Large intestine (tissue), 3 donors: ENCODE measurements around the gene RREB1. TPM values are rescaled to one million over a fixed set of nuclear protein-coding genes. Genes with fewer than 3 reads are reported as not detected.

Experiments used
- DNase-seq, 2 donors: peaks; one replicate each; pipeline versions ENCODE4 v3.0.0 to v3.0.0-alpha.2; 2013
- H3K27ac ChIP-seq: one replicate; pipeline ENCODE4 v1.5.1; 2013; ENCODE audit warnings: low read length
- H3K27me3 ChIP-seq: 2 replicates; pipeline ENCODE4 v1.6.1; 2013; ENCODE audit warnings: low read length; ENCODE audit not compliant: control insufficient read depth, insufficient read depth
- H3K36me3 ChIP-seq: 2 replicates; pipeline ENCODE4 v1.6.1; 2013; ENCODE audit warnings: low read length; ENCODE audit not compliant: control insufficient read depth, insufficient read depth
- H3K4me1 ChIP-seq: one replicate; pipeline ENCODE4 v1.6.1; 2013; ENCODE audit warnings: low read length; ENCODE audit not compliant: control insufficient read depth, insufficient read depth
- H3K4me3 ChIP-seq: one replicate; pipeline ENCODE4 v1.5.1; 2013; ENCODE audit warnings: low read length
- H3K9me3 ChIP-seq: one replicate; pipeline ENCODE4 v1.6.1; 2013; ENCODE audit warnings: mild to moderate bottlenecking, low read depth, low read length, moderate library complexity; ENCODE audit not compliant: control insufficient read depth
- WGBS: methylation state at CpG from one replicate; pipeline ENCODE4 v1.1.5; 2013; ENCODE audit warnings: low lambda C conversion rate; ENCODE audit not compliant: insufficient coverage; 5-methylcytosine and 5-hydroxymethylcytosine counted together
- polyA plus RNA-seq: library from polyadenylated mRNA; unstranded; fragments of 120-200 nt; gene quantifications from one replicate; pipeline ENCODE4 v1.2.1, GENCODE V29; 2013

The RREB1 gene
- polyA plus RNA-seq, 1 donor, result 33.8 TPM

GRCh38 chr6:7144872-7145584 lies 37.3 kb downstream of the RREB1 start:
- Histone ChIP-seq H3K27me3 (no peaks in the 10 kb centered on the region), H3K9me3 (peaks cover 3% of the 10 kb centered on the region), H3K27ac (peak overlapping the region; percentile 81), H3K36me3 (no peaks in the 10 kb centered on the region), H3K4me3 (no peak overlapping the region), H3K4me1 (peaks cover 62% of the 10 kb centered on the region)
- DNase-seq, result peak in 1 of 2 donors; percentile 62
- 23% methylated on average over 2 of the region's 7 CpGs for WGBS

DNA sequence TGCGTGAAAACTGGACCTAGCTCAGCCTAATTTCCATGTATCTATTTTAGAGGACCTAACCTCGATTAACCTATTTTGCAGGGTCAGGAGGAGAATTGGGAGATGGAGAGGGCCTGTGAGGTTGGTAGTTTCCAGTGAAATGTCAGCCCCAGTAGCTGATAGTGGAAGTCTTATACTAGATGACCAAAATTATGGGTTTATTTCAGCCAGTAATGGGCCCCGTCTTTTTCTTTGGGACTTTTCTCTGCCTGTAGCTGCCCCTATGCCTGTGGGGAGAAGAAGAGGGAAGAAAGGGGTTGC lies 37.8 kb downstream of the RREB1 start:
- no peaks in the 10 kb centered on the region for H3K36me3 ChIP-seq
- no peak for DNase-seq
- H3K4me1 ChIP-seq, result peaks cover 60% of the 10 kb centered on the region
- peaks cover 3% of the 10 kb centered on the region for H3K9me3 ChIP-seq
- no peak overlapping the region for H3K4me3 ChIP-seq
- WGBS, result no CpG with 5 or more reads among the region's 3 CpGs
- H3K27ac ChIP-seq, result peak overlapping the region; percentile 81
- H3K27me3 ChIP-seq, result no peaks in the 10 kb centered on the region

DNA sequence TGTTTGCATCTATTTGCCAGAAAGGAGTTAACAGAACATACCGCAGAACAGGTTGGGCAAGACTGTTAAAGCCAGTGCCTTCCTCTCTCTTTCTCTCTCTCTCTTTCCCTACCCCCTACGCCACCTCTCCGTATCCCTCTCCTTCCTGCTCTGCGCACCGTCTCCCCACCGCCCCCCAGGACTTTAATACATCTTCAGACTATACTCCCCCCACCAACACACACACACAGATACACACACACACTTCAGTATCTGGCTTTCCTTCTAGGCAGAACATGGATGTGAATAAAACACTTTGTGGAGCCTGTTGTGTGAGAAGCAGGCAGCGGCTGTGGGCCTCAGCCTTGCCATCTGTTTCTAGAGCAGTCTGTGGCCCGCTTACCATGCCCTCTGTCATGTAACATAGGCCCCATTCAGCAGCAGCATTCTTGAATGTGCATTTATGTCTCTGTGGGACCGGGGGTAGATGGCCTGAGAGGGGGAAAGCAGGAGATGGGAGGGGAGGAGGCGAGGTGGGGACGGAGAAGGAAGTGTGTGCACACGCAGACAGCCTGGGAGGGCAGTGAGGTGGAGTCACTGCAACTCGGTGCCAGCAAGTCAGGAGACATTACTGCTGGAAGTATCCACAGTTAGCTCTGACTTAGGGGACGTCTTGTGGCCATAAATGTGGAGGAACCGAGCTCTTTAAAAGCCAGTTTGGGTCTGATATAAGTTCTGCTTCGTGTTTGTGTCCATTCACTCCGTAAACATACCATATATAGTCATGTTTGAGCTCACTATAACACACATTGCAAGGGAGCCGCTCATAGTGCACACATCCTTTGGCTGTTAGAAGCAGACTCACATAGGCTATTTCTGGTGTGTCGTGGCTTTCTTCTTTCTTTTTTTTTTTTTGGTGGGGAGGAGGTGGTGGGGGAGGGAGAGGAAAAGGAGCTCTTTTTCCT lies 38.4 kb downstream of the RREB1 start:
- Histone ChIP-seq H3K27ac (peak overlapping the region; percentile 81), H3K36me3 (no peaks in the 10 kb centered on the region), H3K4me3 (no peak overlapping the region), H3K27me3 (no peaks in the 10 kb centered on the region), H3K4me1 (peaks cover 65% of the 10 kb centered on the region), H3K9me3 (peaks cover 3% of the 10 kb centered on the region)
- DNase-seq, result peak in 1 of 2 donors; percentile 80
- WGBS, result 60% methylated on average over 1 of the region's 19 CpGs

- Histone ChIP-seq H3K36me3 (no peaks in the 10 kb centered on the region), H3K9me3 (peaks cover 2% of the 10 kb centered on the region), H3K4me1 (peaks cover 68% of the 10 kb centered on the region), H3K4me3 (no peak overlapping the region), H3K27ac (peak overlapping the region; percentile 81), H3K27me3 (no peaks in the 10 kb centered on the region)
- DNase-seq, result no peak
- WGBS, result 11% methylated on average over 1 of the region's 7 CpGs
These were observed 39.4 kb downstream of the RREB1 start for GRCh38 chr6:7147051-7147671.

GRCh38 chr6:7148100-7148822 lies 40.5 kb downstream of the RREB1 start:
- no CpG with 5 or more reads among the region's 5 CpGs for WGBS
- peak overlapping the region; percentile 81 for H3K27ac ChIP-seq
- DNase-seq, result no peak
- no peaks in the 10 kb centered on the region for H3K27me3 ChIP-seq
- H3K9me3 ChIP-seq, result no peaks in the 10 kb centered on the region
- peaks cover 63% of the 10 kb centered on the region for H3K4me1 ChIP-seq
- no peaks in the 10 kb centered on the region for H3K36me3 ChIP-seq
- H3K4me3 ChIP-seq, result no peak overlapping the region

DNA sequence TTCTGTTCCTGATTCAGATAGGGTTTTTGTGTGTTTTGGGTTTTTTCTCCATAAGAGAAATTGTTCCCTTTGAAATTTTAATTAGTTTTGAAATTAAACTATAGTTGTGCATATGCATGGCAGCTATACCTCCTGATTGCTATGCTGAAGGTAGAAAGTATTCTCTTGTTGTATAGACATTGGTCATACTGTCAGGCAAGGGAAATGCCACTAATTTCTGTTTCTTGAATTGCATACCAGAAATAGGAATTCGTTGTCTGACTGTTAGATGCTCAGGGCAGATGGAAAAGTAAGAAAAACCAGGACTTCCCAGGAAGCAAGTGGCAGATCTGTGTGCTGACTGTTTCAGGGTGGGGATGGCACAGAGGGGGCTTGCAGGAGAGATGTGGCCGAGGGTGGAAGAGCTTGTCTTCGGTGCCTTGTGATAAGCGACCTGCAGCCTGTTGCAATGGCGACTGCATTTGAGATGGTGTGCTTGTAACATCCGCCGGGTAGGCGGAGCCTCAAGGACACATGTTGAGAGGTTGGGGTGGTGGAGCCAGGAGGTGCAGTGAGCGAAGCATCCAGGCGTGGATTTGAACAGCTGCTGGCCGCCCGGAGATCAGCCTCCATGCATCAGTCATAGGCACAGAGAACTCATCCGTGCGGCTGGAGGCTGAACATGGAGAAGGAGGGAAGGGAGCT lies 42.8 kb downstream of the RREB1 start:
- Histone ChIP-seq H3K4me1 (peaks cover 58% of the 10 kb centered on the region), H3K27me3 (no peaks in the 10 kb centered on the region)

DNA sequence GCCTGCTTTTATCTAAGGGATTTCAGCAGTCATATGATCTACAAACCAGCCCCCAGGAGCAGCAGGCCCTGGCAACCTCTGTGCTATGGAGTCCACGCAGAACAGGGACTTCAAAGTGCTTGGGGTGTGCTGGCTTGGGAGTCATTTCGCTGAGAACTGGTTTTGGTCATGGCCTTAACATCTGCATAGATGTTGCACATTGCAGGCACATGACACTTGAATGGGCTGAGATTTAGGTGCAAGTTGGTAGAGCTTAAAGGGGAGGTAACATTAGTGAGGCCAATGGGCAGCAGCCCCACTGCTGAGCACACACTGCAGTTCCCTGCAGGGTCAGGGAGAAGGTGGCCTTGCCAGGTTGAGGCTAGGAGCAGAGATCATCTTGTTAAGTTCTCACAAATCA lies 43.6 kb downstream of the RREB1 start:
- no peak overlapping the region for H3K4me3 ChIP-seq
- DNase-seq, result no peak
- H3K27ac ChIP-seq, result peak overlapping the region; percentile 61
- peaks cover 49% of the 10 kb centered on the region for H3K4me1 ChIP-seq
- no peaks in the 10 kb centered on the region for H3K27me3 ChIP-seq
- H3K9me3 ChIP-seq, result no peaks in the 10 kb centered on the region
- peaks cover 4% of the 10 kb centered on the region for H3K36me3 ChIP-seq
- no CpG with 5 or more reads among the region's 2 CpGs for WGBS

More for the DNA sequence above, 42.8 kb downstream of the RREB1 start:
- no peaks in the 10 kb centered on the region for H3K9me3 ChIP-seq
- no CpG with 5 or more reads among the region's 14 CpGs for WGBS
- DNase-seq, result no peak
- peak overlapping the region; percentile 61 for H3K27ac ChIP-seq
- H3K4me3 ChIP-seq, result no peak overlapping the region
- peaks cover 4% of the 10 kb centered on the region for H3K36me3 ChIP-seq

DNA sequence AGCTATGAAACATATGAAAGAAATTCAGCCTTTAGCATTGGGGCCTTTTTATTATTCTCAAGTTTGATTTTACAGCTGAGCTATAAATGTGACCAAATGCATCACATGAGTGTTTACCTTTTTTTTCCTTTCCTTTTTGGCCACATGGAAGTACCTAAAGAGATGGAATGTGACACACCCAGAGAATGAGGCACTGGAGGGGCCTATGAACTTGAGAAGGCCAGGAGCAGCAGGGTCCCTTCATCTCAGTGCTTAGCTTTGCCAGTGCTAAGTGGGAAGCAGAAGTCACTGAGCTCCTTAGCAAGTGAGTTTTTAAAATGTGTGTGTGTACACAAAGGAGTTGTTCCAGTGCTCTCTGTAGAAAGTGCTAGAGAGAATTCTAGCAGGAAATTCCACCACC lies 44.7 kb downstream of the RREB1 start:
- peak in 1 of 2 donors; percentile 79 for DNase-seq
- Histone ChIP-seq H3K27ac (peak overlapping the region; percentile 61), H3K4me1 (peaks cover 39% of the 10 kb centered on the region)

DNA sequence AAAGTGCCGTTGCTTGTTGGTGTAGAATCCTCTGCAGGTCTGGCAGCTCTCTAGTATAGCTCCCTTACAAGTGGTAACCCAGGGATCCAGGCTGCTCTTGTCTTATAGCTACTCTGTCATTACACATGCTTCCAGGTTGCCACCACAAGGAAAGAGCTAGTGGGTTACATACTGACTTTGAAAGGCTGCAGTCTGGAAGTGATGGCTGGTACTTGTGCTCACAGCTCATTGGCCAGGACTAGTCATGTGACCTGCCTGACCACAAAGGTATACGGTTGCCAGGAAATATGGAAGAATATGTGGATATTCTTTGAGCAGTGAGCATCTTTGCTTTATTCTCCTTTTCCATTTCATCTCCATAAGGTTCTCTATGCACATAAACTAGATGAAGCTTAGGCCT lies 46.0 kb downstream of the RREB1 start:
- 50% methylated on average over 1 of the region's 2 CpGs for WGBS
- H3K27me3 ChIP-seq, result no peaks in the 10 kb centered on the region
- peaks cover 4% of the 10 kb centered on the region for H3K36me3 ChIP-seq
- H3K27ac ChIP-seq, result peak overlapping the region; percentile 30
- peaks cover 34% of the 10 kb centered on the region for H3K4me1 ChIP-seq
- no peak for DNase-seq
- H3K9me3 ChIP-seq, result no peaks in the 10 kb centered on the region
- H3K4me3 ChIP-seq, result no peak overlapping the region

More for the DNA sequence above, 44.7 kb downstream of the RREB1 start:
- Histone ChIP-seq H3K27me3 (no peaks in the 10 kb centered on the region), H3K4me3 (no peak overlapping the region), H3K9me3 (no peaks in the 10 kb centered on the region), H3K36me3 (peaks cover 4% of the 10 kb centered on the region)
